ACC112 (cell line): ENCODE results near the gene AOC3.
A peak's percentile ranks its signal among the peaks of the same experiment; 100 is the strongest.

ENCODE experiments used
- H2AFZ ChIP-seq: fragments of 200-600 bp; sonication (generic); one replicate; pipeline ENCODE4 v1.6.0; 2017; ENCODE audit warnings: antibody characterized with exemption, low read length; ENCODE audit not compliant: unreplicated experiment
- H3K27ac ChIP-seq: fragments of 200-600 bp; sonication (generic); 2 replicates; pipeline ENCODE4 v1.5.1; 2014; ENCODE audit warnings: low read depth, mild to moderate bottlenecking, antibody characterized with exemption, low read length, moderate library complexity
- H3K27me3 ChIP-seq: fragments of 200-600 bp; sonication (generic); 2 replicates; pipeline ENCODE4 v1.6.1; 2014; ENCODE audit warnings: mild to moderate bottlenecking, antibody characterized with exemption, low read length, moderate library complexity, mixed read lengths; ENCODE audit not compliant: insufficient read depth
- H3K36me3 ChIP-seq: fragments of 200-600 bp; sonication (generic); 2 replicates; pipeline ENCODE4 v1.6.1; 2016; ENCODE audit warnings: mild to moderate bottlenecking, antibody characterized with exemption, low read length, moderate library complexity, mixed read lengths; ENCODE audit not compliant: insufficient read depth
- H3K4me1 ChIP-seq: fragments of 200-600 bp; sonication (generic); one replicate; pipeline ENCODE4 v1.6.1; 2016; ENCODE audit warnings: low read length, mixed read lengths; ENCODE audit not compliant: insufficient read depth, unreplicated experiment, control insufficient read depth
- H3K4me3 ChIP-seq: fragments of 200-600 bp; sonication (generic); 2 replicates; pipeline ENCODE4 v1.5.1; 2014; ENCODE audit warnings: mild to moderate bottlenecking, low read depth, low read length
- H3K79me2 ChIP-seq: fragments of 200-600 bp; sonication (generic); one replicate; pipeline ENCODE4 v1.6.0; 2016; ENCODE audit warnings: low read length; ENCODE audit not compliant: control insufficient read depth, unreplicated experiment, insufficient read depth

AOC3 gene

DNA sequence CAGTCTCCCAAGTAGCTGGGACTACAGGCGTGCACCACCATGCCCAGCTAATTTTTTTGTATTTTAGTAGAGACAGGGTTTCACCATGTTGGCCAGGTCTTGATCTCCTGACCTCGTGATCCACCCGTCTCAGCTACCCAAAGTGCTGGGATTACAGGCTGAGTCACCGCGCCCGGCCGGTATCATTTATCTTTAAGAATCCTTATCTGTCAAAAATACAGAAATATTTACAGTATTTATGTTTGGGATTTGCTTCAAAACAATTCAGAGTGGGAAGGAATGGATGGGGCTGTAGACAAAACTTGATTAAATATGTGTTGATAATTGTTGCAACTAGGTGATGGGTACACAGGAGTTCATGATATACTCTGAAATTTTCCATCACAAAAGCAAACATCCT lies 29.8 kb upstream of the AOC3 start:
- Histone ChIP-seq H3K36me3 (peaks cover 39% of the 10 kb centered on the region), H2AFZ (no peak overlapping the region), H3K27me3 (no peaks in the 10 kb centered on the region), H3K4me3 (no peak overlapping the region), H3K79me2 (peaks cover 25% of the 10 kb centered on the region), H3K4me1 (peaks cover 8% of the 10 kb centered on the region), H3K27ac (no peak overlapping the region)

DNA sequence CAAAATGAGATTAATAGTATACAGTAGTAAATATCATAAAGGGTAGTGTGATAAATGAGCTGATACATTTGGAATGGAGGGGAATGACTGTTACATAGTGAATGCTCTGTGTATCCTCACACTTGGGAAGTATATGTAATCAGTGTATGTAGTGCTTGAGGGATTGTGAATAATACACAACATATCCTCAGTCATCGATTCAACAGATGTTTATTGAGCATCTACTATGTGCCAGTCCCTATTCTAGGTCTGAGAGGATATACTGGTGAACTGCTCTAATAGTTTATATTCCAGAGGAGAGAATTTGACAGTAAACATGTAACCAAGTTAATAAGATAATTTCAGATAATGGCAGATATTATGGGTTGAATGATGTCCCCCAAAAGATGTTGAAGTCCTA lies 23.5 kb upstream of the AOC3 start:
- H3K36me3 ChIP-seq, result no peaks in the 10 kb centered on the region
- H3K27ac ChIP-seq, result no peak overlapping the region
- no peak overlapping the region for H3K4me3 ChIP-seq
- peaks cover 4% of the 10 kb centered on the region for H3K4me1 ChIP-seq
- H2AFZ ChIP-seq, result no peak overlapping the region
- peaks cover 19% of the 10 kb centered on the region for H3K79me2 ChIP-seq
- no peaks in the 10 kb centered on the region for H3K27me3 ChIP-seq

DNA sequence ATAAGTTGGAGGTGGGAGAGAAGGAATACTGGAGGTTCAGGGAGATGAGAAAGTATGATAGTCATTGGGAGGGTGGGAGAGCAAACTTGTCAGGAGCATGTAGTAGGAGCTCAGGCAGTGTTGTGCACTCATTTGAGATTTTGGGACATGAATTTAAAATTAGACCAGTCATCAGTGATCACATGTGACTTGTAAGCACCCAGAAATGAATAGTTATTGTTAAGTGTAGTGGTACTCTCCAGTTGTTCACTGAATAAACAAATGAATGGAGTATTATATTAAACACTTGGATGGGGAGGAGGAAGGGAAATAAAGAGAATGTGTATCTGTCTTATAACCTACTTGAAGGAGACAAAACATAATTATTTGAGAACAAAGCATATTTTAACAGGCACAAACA lies 20.0 kb upstream of the AOC3 start:
- Histone ChIP-seq H3K27ac (no peak overlapping the region), H3K4me3 (no peak overlapping the region), H3K4me1 (peaks cover 19% of the 10 kb centered on the region), H2AFZ (no peak overlapping the region), H3K79me2 (peaks cover 29% of the 10 kb centered on the region), H3K27me3 (no peaks in the 10 kb centered on the region), H3K36me3 (peaks cover 5% of the 10 kb centered on the region)

DNA sequence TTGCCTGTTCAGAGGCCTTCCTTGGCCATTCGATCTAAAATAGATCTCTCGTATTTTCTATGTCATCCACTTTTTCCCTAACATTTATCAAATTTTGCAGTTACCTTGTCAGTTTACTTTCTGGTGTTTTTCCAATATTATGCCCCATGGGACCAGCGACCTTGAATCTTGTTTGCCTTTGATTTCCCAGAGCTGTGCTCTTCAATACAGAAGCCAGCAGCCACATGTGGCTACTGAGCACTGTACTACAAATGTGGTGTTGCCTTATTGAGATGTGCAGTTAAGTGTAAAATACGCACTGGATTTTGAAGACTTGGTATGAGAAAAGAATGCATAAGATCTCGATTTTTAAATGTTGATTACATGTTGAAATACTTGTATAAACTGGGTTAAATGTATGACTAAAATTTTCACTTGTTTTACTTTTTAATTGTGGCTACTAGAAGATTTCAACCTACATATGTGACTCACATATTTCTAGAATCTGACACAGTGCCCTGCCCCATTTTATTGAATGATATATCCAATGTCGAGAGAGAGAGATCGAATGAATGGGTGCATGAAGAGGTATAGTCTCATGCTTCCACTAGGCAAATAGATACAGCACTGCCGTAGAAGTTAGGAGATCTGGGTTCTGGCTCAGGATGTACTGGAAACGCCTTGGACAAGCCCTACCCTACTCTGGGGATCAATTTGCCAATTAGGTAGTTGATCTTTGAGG lies 18.6 kb upstream of the AOC3 start:
- Histone ChIP-seq H2AFZ (peak overlapping the region; percentile 73), H3K79me2 (peaks cover 30% of the 10 kb centered on the region), H3K27ac (peak overlapping the region; percentile 74)

DNA sequence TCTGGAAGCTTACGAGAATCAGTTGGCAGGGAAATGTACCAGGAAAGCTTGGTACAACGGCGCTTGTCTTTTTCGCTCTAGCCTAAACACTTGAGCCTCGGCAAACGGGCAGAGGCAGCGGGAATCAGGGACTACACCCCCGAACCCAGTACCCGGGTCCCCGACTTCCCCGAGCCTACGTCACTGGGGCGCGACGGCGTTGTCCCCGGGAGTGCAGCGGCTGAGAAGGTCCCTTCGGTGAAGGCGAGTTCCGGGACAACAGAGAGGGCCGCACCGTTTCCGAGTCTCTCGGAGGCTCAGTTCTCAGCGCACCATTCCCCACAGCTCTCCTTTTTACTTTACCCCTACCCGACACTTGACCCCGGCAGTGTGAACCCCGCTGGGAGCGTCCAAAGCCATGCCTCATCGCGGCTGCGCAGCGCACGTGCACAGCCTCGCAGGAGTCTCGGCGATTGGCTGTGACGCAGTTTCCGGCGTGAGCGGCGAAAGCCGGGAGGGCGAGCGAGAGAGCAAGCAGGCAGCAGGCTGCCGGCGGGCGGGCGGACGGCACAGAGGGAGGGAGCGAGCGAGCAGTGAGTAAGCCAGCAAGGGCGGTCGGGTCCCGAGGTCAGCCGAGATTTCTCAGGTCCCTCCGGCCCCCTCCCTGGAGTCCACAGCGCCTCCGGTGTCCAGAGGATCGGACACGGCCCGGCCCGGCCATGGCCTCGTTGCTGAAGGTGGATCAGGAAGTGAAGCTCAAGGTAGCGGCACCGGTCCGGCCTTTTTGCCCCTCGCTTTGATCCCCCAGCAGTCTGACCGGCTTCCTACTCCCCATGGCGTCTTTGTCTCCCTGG lies 17.8 kb upstream of the AOC3 start, which contains the start of gene PSME3:
Gene PSME3, plus strand, starts transcription at position 464 of the 833 bp plus-strand sequence. Its CDS starts 235 bp downstream, at position 699.
- peak within 1 kb of the TSS; percentile 73 for H2AFZ ChIP-seq
- H3K27me3 ChIP-seq, result no peaks in the 10 kb centered on the region
- H3K4me1 ChIP-seq, result peaks cover 19% of the 10 kb centered on the region
- H3K79me2 ChIP-seq, result peaks cover 37% of the 10 kb centered on the region
- peak within 1 kb of the TSS; percentile 94 for H3K4me3 ChIP-seq
- H3K36me3 ChIP-seq, result peaks cover 16% of the 10 kb centered on the region
- peak within 1 kb of the TSS; percentile 74 for H3K27ac ChIP-seq

More for the DNA sequence above, 18.6 kb upstream of the AOC3 start:
- H3K4me1 ChIP-seq, result peaks cover 19% of the 10 kb centered on the region
- peak overlapping the region; percentile 94 for H3K4me3 ChIP-seq
- H3K27me3 ChIP-seq, result no peaks in the 10 kb centered on the region
- peaks cover 9% of the 10 kb centered on the region for H3K36me3 ChIP-seq

DNA sequence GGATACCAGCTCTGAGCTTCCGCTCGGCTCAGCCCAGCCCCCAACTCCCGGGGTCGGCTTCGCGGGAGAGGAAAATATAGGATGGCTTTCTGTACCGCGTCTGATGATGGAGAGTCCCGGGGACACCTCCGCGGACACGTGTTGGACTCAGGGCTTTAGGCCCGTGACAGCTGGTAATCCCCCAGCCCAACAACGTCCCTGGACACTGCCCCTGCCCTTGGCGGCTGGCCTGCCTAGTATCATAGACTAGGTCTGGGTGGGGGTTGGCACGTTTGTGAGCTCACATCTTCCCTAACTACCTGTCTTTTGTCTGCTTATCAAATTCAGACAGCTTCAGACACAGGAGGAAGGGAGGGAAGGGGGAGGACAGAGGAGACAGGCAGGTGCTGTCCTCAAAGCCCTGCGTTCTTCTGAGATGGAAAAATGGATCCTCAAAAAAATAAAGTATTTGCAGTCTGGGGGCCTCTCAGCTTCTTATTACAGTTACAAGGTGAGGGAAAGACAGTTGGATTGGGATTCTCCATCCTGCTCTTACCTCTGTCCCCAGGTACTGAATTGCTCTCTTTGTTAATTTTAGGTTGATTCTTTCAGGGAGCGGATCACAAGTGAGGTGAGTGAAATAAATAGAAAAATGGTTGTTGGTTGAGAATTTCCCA lies 17.1 kb upstream of the AOC3 start:
- Histone ChIP-seq H3K4me1 (peaks cover 19% of the 10 kb centered on the region), H2AFZ (peak overlapping the region; percentile 63), H3K27me3 (no peaks in the 10 kb centered on the region), H3K36me3 (peaks cover 22% of the 10 kb centered on the region), H3K79me2 (peaks cover 40% of the 10 kb centered on the region), H3K4me3 (peak overlapping the region; percentile 94), H3K27ac (peak overlapping the region; percentile 74)

DNA sequence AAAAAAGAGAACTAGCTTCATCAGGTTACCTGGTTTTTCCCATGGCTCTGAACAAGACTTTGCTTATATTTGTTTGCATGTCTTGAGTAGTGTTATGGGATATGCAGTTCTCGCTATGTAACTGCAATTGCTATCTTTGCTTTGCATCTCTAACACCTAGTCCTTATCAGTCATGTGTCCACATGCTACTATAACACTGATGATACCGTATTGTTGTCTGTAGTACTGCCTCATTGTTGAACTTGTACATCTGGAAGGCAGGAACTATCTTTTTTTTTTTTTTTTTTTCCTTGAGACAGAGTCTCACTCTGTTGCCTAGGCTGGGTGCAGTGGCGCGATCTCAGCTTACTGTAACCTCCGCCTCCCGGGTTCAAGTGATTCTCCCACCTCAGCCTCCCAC lies 15.3 kb upstream of the AOC3 start:
- no peak overlapping the region for H3K4me3 ChIP-seq
- H3K27ac ChIP-seq, result no peak overlapping the region
- no peak overlapping the region for H2AFZ ChIP-seq
- H3K79me2 ChIP-seq, result peaks cover 44% of the 10 kb centered on the region
- peaks cover 19% of the 10 kb centered on the region for H3K4me1 ChIP-seq
- peaks cover 26% of the 10 kb centered on the region for H3K36me3 ChIP-seq
- no peaks in the 10 kb centered on the region for H3K27me3 ChIP-seq

DNA sequence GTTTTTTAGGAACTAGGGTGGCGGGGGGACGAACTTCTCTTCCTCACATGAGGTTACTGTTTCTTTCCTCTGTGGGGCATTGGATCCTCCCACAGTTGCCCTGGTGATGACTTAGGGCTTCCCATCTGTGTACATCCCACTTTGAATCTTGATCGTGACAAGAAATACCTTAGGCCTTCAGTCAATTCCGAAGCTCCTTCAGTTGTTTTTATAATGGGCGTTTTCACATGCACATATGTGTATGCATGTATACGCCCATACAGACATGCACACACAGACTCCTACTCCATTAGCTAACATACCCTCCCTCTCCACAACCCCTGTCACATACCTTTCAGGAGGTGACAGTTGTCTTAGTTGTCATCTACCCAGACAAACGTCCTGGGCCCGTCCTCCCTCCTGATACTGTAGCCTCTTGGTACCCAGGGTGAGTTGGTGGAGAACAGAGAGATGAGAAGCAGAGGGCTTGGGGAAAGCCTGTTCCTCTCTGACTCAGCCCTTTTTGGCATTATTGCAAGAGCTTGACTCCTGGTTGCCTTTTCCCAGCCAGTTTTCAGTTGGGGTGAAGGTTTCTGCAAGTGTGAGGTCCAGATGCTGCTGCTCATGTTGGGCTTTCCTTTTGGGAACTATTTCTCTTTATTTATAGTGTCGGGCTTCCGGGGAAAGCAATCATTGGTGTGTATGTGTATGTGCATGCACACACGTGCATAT lies 8.9 kb upstream of the AOC3 start:
- H3K79me2 ChIP-seq, result peaks cover 15% of the 10 kb centered on the region
- no peaks in the 10 kb centered on the region for H3K27me3 ChIP-seq
- H3K36me3 ChIP-seq, result peaks cover 35% of the 10 kb centered on the region; the same call in 1 of the 2 replicates
- H3K4me1 ChIP-seq, result peaks cover 29% of the 10 kb centered on the region
- H3K4me3 ChIP-seq, result no peak overlapping the region
- no peak overlapping the region for H3K27ac ChIP-seq
- no peak overlapping the region for H2AFZ ChIP-seq

DNA sequence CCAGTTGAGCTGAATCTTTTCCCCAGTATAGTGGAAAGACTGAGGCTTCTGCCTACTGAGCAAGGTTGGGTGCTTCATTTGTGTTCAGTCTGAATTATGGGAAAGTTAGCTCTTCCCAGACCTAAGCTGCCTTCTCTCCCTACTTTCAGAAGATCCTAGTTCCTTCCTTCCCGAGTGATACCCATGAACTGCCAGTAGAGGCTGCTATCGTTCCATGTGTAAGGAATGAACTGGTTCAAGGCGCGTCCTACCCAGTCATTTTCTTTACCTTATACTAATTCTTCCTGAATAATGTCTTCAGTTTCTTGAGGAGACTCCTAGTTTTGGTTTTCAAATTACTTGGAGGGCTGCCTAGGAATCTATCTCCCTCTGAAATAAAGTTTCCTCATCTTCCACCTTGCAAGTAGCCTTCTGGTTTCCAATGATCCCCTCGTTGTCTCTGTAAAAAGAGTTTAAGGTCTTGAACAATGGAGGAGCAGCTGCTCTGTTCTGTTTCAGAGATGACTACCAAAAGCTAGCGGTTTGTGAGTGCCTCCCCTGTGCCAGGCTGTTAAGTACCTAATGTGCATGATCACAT lies 7.6 kb upstream of the AOC3 start:
- H3K27ac ChIP-seq, result no peak overlapping the region
- no peak overlapping the region for H2AFZ ChIP-seq
- H3K79me2 ChIP-seq, result peaks cover 6% of the 10 kb centered on the region
- peaks cover 25% of the 10 kb centered on the region; the same call in 1 of the 2 replicates for H3K36me3 ChIP-seq
- no peak overlapping the region for H3K4me3 ChIP-seq
- no peaks in the 10 kb centered on the region for H3K27me3 ChIP-seq
- H3K4me1 ChIP-seq, result peaks cover 32% of the 10 kb centered on the region

DNA sequence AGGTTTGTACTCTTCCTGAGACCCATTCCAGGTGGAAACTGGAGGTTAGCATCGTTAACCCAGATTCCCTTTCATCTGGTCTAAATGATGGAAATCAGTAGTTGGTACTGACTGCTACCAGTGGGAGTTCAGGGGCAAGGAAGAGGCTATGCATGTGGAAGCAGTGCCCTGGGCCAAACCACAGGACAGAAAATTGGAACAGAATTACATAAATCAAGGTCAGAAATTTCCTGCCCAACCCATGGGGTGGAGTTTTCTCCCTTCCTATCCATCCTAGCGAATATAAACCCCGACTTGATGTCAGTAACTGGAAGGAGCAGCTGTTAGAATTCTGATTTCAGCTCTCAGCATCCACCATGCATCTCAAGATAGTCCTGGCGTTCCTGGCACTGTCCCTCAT lies 6.7 kb upstream of the AOC3 start, which contains the start of gene AOC2:
Gene AOC2, plus strand, starts transcription at position 310 of the 400 bp plus-strand sequence. Its CDS starts 47 bp downstream, at position 357.
- Histone ChIP-seq H3K27me3 (no peaks in the 10 kb centered on the region), H3K36me3 (peaks cover 17% of the 10 kb centered on the region; the same call in 1 of the 2 replicates), H2AFZ (no peak within 1 kb of the TSS), H3K79me2 (peaks cover under 1% of the 10 kb centered on the region), H3K27ac (peak within 1 kb of the TSS; percentile 76), H3K4me1 (peaks cover 32% of the 10 kb centered on the region), H3K4me3 (no peak within 1 kb of the TSS)
